HG02938 (cell line): Measurements from ENCODE around the gene SLC6A4.
"Not testable (repeated sequence)": the region's sequence is repeated elsewhere in the genome, so short reads cannot be mapped to it uniquely, and the experiment has no call there.

Source experiments
- ATAC-seq: cut with Tn5 transposase; IDR thresholded peaks from one replicate; pipeline ENCODE4 v1.9.1; 2021; ENCODE audit warnings: mild to moderate bottlenecking, moderate library complexity; ENCODE audit not compliant: unreplicated experiment

SLC6A4 gene

GRCh38 chr17:30176855-30177254, 58.6 kb downstream of the SLC6A4 start:
- no peak for ATAC-seq

GRCh38 chr17:30174556-30174955, 60.9 kb downstream of the SLC6A4 start:
- no peak for ATAC-seq

- peak; percentile 88 for ATAC-seq
Measured at GRCh38 chr17:30173649-30174048, 61.8 kb downstream of the SLC6A4 start.

- no peak for ATAC-seq
Measured at GRCh38 chr17:30172560-30172959, 62.9 kb downstream of the SLC6A4 start.

- ATAC-seq, result no peak
Measured at GRCh38 chr17:30170415-30170987, 65.0 kb downstream of the SLC6A4 start.

GRCh38 chr17:30165960-30166359, 69.5 kb downstream of the SLC6A4 start:
- ATAC-seq, result no peak

GRCh38 chr17:30165147-30165546, 70.3 kb downstream of the SLC6A4 start:
- ATAC-seq, result no peak

- no peak for ATAC-seq
Measured at GRCh38 chr17:30164531-30164930, 71.0 kb downstream of the SLC6A4 start.

GRCh38 chr17:30161601-30162000, 73.9 kb downstream of the SLC6A4 start:
- no peak for ATAC-seq

- ATAC-seq, result no peak
Measured at GRCh38 chr17:30160419-30161172, 74.9 kb downstream of the SLC6A4 start.

- no peak for ATAC-seq
Measured at GRCh38 chr17:30158896-30159625, 76.4 kb downstream of the SLC6A4 start.

GRCh38 chr17:30155389-30155788, 80.1 kb downstream of the SLC6A4 start:
- ATAC-seq, result no peak

- ATAC-seq, result no peak
Measured at GRCh38 chr17:30153463-30153862, 82.0 kb downstream of the SLC6A4 start.

- no peak for ATAC-seq
Measured at GRCh38 chr17:30151471-30151870, 84.0 kb downstream of the SLC6A4 start.

- ATAC-seq, result no peak
Measured at GRCh38 chr17:30148376-30148775, 87.1 kb downstream of the SLC6A4 start.

- ATAC-seq, result not testable (repeated sequence)
Measured at GRCh38 chr17:30147860-30148259, 87.6 kb downstream of the SLC6A4 start.
